Measurements from ENCODE around the gene PRRG3.
"Not testable (repeated sequence)": the region's sequence is repeated elsewhere in the genome, so short reads cannot be mapped to it uniquely, and the experiment has no call there.

PRRG3 gene

GRCh38 chrX:151694661-151695582 is at the start of gene PRRG3:
PRRG3 (plus strand) TSS chrX:151695458; CDS start chrX:151698815, 3,357 bp downstream.
- H3K4me3 ChIP-seq (ENCODE audit: low read length), result no peak within 1 kb of the TSS
- TF ChIP-seq ZNF274 (IDR thresholded peaks at IDR 0.05; ENCODE audit: low read depth, low read length), result no peak

DNA sequence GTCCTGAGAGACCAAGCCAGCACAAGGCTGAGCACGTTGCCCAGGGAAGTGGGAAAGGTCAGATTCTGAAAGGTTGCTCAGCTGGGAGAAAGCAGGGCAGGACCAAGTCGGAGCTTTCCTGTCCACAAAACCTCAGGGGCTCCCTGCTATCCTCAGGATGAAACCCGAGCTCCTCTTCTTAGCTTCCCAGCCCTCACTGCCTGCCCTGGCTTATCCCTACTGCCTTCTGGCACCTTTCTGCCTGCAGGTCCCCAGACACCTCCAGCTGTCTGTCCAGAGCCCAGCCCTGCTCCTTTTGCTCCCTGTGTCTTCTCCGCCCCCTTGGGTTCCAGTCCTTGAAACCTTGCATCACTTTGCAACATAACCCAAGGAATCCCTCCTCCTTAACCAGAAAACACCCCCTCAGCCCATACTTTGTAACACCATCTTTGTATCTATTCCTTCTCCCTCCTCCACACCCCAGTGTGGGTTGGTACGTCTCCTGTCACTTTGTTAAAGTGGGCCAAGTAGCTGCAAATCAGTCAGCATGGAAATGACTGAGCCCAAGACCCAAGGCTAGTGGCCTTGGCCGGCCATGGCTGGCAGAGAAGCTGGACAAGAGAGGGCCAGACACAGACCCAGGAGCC is 20.0 kb upstream of the PRRG3 start:
- no peak for TF ChIP-seq ZNF274 (IDR thresholded peaks at IDR 0.05; ENCODE audit: low read depth, low read length)
- no peak overlapping the region for H3K4me3 ChIP-seq (ENCODE audit: low read length)

DNA sequence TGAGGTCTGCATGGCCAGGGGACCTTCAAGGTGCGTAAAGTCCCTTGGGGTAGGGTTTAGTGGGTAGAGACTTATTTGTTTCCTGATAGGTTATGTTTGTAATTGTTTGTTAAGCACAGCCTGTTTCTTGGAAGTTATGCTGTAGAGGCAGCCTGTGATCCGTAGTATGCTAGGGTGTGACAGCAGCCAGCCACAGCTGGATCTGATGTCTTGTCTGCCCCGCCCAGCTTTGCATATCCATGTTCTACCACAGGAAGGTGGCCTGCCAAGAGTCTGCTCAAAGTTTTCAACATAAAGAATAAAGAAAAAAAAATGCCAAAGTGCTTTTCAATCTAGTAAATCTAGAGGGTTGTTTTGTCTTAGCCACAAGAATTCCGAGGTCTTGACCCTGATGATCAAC is 19.1 kb upstream of the PRRG3 start:
- no peak for TF ChIP-seq ZNF274 (IDR thresholded peaks at IDR 0.05; ENCODE audit: low read depth, low read length)
- no peak overlapping the region for H3K4me3 ChIP-seq (ENCODE audit: low read length)

GRCh38 chrX:151679798-151680402 is 15.4 kb upstream of the PRRG3 start:
- TF ChIP-seq ZNF274 (IDR thresholded peaks at IDR 0.05; ENCODE audit: low read depth, low read length), result no peak
- H3K4me3 ChIP-seq (ENCODE audit: low read length), result no peak overlapping the region

DNA sequence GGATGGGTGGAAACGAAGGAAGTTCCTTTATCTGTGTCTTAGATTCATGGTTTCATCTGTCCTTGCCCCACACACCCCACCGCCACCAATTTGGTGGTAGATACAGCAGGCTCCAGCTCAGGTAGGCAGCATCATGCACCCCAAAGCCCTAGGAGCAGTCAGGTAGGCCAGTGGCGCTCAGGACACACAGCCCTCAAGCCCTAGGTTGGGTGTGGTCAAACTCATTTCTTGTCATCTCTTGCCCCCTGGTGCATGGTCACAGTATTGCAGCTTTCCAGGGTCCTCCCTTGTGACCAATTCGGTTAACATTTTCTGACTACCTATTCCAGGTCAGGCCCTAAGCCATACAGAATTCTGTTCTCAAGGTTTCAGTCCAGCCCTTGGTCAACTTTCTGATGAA is 14.5 kb upstream of the PRRG3 start:
- no peak overlapping the region for H3K4me3 ChIP-seq (ENCODE audit: low read length)
- TF ChIP-seq ZNF274 (IDR thresholded peaks at IDR 0.05; ENCODE audit: low read depth, low read length), result no peak

- TF ChIP-seq ZNF274 (IDR thresholded peaks at IDR 0.05; ENCODE audit: low read depth, low read length), result no peak
- no peak overlapping the region for H3K4me3 ChIP-seq (ENCODE audit: low read length)
These were observed 7.6 kb upstream of the PRRG3 start for GRCh38 chrX:151687635-151688034.

GRCh38 chrX:151688695-151689094 is 6.6 kb upstream of the PRRG3 start:
- H3K4me3 ChIP-seq (ENCODE audit: low read length), result no peak overlapping the region
- no peak for TF ChIP-seq ZNF274 (IDR thresholded peaks at IDR 0.05; ENCODE audit: low read depth, low read length)

DNA sequence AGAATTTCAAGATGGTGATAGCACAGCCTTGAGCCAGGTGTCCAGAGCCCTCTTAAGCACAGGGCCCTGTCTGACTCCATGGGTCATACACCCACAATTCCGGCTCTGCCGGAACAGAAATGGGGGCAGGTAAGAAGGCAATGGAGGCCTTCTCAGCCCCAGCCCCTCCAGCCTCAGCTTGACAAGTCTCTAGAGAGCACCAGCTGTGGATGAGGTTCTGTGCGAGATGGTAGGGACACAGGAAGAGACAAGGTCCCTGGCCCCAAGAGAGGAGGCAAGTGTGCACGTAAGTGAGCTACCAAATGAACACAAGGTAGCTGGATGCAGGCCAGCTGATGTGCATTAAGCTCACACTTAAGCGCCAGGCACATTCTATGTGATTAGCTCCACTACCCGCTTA is 2.4 kb upstream of the PRRG3 start:
- TF ChIP-seq ZNF274 (IDR thresholded peaks at IDR 0.05; ENCODE audit: low read depth, low read length), result no peak
- H3K4me3 ChIP-seq (ENCODE audit: low read length), result no peak overlapping the region

DNA sequence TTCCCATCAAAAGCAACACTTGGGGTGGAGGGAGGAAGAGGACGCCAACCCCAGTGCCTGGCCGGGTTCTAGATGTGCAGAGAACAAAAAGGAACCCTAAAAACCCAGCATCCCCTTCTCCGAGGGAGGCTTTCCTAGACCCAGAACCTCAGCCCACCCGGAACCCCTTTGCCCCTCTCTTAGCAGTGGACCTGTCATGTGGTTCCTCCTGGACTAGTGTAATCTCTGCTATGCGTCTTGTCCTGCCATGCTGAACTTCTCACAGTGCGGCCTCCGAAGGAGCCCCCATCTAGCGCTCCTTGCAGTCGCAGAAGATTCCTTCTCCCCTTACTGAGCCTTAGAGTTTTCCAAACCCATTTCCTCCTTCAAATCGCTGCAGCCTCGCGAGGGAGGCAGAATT is 1.1 kb upstream of the PRRG3 start:
- H3K4me3 ChIP-seq (ENCODE audit: low read length), result no peak overlapping the region
- no peak for TF ChIP-seq ZNF274 (IDR thresholded peaks at IDR 0.05; ENCODE audit: low read depth, low read length)

DNA sequence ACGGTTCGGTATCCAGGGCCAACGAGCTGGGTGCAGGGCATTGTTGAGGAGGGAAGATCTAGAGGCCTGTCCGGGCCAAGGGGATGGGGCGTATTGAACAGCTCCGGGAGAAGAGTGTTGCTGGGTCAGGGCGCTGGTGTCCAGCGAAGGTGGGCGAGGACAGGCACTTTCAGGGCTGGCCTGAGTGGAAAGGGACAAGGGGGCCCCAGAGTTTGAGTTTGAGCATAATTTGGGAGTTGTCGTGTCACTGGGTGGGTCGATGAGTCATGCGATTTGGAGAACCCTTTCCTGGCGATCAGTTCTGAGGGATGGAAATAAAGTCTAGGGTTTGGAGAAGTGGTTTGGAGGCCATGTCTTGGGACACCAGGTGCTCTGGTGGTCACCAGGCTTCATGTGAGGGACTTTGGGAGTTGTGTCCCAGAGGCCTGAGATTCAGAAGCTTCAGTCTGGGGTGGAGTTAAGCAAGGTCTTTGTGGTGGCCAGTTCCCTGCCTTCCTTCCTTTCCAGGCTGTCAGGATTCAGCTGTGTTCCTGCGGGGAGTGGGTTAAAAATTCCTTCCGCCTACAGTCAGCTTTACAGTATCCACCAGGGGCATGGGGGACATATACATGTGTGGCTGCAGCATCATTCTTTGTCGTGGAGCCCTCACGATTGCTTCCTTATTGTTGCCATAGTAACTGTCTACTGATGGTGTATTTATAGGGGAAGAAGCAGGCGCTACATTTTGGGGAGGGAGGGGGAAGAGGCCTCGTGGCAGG is 504 bp downstream of the PRRG3 start:
- H3K4me3 ChIP-seq (ENCODE audit: low read length), result no peak overlapping the region
- TF ChIP-seq ZNF274 (IDR thresholded peaks at IDR 0.05; ENCODE audit: low read depth, low read length), result no peak

- not testable (repeated sequence) for H3K4me3 ChIP-seq (ENCODE audit: low read length)
These were observed 1.8 kb downstream of the PRRG3 start for GRCh38 chrX:151697082-151697481.

DNA sequence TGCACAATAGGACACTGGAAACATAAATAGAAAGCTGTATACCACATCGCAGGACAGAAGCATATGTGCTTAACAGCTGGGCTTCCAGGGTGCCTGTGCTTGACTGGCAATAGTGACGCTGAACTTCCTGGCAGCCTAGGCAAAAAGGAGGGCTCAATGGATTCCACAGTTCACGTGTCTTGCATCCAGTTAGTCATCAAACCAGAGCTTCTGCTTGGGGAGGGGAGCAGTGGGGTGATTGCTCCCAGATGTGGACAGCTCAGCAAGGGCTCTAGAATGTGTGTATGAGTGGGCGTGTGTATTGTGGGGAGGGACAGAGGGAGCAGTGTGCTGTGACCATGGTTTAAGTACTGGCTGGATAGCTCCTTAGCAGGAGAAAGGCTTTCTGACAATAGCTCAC is 2.3 kb downstream of the PRRG3 start:
- H3K4me3 ChIP-seq (ENCODE audit: low read length), result no peak overlapping the region
- TF ChIP-seq ZNF274 (IDR thresholded peaks at IDR 0.05; ENCODE audit: low read depth, low read length), result no peak

GRCh38 chrX:151698485-151698884 is 3.2 kb downstream of the PRRG3 start:
- no peak overlapping the region for H3K4me3 ChIP-seq (ENCODE audit: low read length)
- TF ChIP-seq ZNF274 (IDR thresholded peaks at IDR 0.05; ENCODE audit: low read depth, low read length), result no peak

GRCh38 chrX:151699746-151700145 is 4.5 kb downstream of the PRRG3 start:
- TF ChIP-seq ZNF274 (IDR thresholded peaks at IDR 0.05; ENCODE audit: low read depth, low read length), result no peak
- H3K4me3 ChIP-seq (ENCODE audit: low read length), result no peak overlapping the region

Measured in GM08714 (cell line).